CD4-positive, alpha-beta T cell treated with Interleukin-4 for 4 hours (primary cell): ENCODE results near the gene HHEX.
"Not testable (repeated sequence)": the region's sequence is repeated elsewhere in the genome, so short reads cannot be mapped to it uniquely, and the experiment has no call there.

Experiments
- DNase-seq: peaks from one replicate; pipeline ENCODE4 v3.0.0-alpha.2; 2020

The HHEX gene

GRCh38 chr10:92740762-92741161 lies 51.0 kb downstream of the HHEX start:
- DNase-seq, result no peak

- not testable (repeated sequence) for DNase-seq
Observed at GRCh38 chr10:92741741-92742140, 52.0 kb downstream of the HHEX start.

DNA sequence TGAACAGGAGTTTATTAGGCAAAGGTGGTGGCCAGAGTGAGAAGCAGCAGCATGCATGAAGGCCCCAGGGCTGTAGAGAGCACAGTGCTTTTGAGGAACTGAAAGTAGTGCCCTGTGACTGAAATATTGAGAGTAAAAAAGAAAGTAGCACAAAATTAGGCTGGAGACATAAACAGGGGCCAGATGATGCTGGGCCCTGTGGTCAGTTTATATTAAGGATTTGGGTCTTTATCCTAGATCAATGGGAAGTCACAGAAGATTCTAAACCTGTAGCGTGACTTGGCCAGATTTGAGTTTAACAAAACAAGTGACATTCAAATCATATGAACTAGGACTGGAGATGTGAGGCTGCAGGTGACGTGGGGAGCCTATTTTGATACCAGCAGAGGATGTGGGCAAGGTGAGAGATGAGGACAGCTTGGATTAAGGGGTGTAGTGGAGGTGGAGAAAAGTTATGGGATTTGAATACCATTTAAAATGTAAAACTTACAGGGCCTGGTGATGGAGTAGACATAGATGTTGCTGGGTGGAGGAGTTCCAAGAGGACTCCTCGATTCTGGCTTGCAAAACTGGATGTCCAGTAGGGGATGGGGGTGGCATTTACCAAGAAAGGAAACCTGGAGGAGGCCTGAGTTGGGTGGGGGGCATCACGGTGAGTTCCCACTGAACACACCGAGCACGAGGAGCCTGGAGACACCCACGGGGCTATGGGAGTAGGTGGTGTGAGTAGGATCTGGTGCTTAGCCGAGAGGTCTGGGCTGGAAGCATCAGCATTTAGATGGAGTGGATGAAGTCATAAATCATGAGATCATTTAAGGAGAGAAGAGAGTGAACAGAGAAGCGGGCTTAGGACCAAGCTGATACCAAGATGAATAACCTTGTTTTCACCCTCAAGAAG lies 52.8 kb downstream of the HHEX start:
- DNase-seq, result no peak
